ENCODE measurements around the gene KIAA1671. TPM values are rescaled to one million over a fixed set of nuclear protein-coding genes. Genes with fewer than 3 reads are reported as not detected.

The KIAA1671 gene
- total and polyA plus RNA-seq, 2 of the 13 experiments (the other 11 are each of a cell fraction or from before 2014, with no cell fraction given): 13.5 to 13.6 TPM

DNA sequence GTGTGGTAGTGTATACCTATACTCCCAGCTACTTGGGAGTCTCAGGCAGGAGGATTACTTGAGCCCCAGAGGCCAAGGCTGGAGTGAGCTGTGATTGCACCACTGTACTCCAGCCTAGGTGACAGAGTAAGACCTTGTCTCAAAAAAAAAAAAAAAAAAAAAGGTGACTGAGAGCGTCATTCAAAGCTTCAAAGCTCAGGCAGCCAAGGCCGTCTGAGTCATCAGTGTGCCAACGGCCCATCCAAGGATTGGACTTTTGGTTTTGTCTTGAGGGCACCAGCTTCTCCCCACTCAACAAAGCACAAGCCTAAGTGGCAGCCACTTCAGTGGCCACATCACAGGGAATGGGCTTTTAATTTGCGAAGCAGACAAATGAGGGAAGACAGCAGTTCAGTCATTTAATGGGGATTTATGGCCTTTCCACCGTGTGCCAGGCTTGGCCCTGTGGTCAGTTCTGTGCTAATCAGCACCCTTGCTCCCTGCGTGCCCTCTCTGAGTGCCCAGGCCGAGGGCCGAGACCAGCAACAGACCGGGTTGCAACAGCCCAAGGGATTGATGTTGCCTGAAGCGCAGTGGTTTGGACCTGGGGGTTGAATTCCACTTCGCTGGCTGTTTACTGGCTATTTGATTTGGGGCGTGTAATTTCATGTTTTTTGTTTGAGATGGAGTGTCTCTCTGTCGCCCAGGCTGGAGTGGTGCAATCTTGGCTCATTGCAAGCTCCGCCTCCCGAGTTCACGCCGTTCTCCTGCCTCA lies 216.9 kb downstream of the KIAA1671 start (continued):
- TF ChIP-seq ZFP37 (CRISPR knock-in tag; IDR thresholded peaks at IDR 0.05; ENCODE audit: borderline replicate concordance): no peak
- no peak for TF ChIP-seq GTF3A (CRISPR knock-in tag; conservative IDR thresholded peaks at IDR 0.05)
- peak; percentile 62; the same call in 1 of the 2 replicates for TF ChIP-seq KDM5B (CRISPR knock-in tag; IDR thresholded peaks at IDR 0.05; ENCODE audit: borderline replicate concordance)
- TF ChIP-seq ZNF7 (CRISPR knock-in tag; IDR thresholded peaks at IDR 0.05): peak; percentile 87
- TF ChIP-seq ZNF841 (CRISPR knock-in tag; IDR thresholded peaks at IDR 0.05; ENCODE audit: borderline replicate concordance): no peak
- TF ChIP-seq SPEN (CRISPR knock-in tag; IDR thresholded peaks at IDR 0.05; ENCODE audit: low read depth): 0 out of 2 replicates have a peak, but pooled peaks have one; percentile 27
- TF ChIP-seq ZSCAN9 (CRISPR knock-in tag; IDR thresholded peaks at IDR 0.05; ENCODE audit: borderline replicate concordance): no peak
- TF ChIP-seq, protein P1, sequence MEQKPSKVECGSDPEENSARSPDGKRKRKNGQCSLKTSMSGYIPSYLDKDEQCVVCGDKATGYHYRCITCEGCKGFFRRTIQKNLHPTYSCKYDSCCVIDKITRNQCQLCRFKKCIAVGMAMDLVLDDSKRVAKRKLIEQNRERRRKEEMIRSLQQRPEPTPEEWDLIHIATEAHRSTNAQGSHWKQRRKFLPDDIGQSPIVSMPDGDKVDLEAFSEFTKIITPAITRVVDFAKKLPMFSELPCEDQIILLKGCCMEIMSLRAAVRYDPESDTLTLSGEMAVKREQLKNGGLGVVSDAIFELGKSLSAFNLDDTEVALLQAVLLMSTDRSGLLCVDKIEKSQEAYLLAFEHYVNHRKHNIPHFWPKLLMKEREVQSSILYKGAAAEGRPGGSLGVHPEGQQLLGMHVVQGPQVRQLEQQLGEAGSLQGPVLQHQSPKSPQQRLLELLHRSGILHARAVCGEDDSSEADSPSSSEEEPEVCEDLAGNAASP (CRISPR knock-in tag; IDR thresholded peaks at IDR 0.05; ENCODE audit: borderline replicate concordance): peak; percentile 37; the same call in 1 of the 2 replicates
- 0 out of 2 replicates have a peak, but pooled peaks have one; percentile 45 for TF ChIP-seq SMAD9 (CRISPR knock-in tag; IDR thresholded peaks at IDR 0.05)
- no peak for TF ChIP-seq CENPX (CRISPR knock-in tag; IDR thresholded peaks at IDR 0.05)
- no peak for TF ChIP-seq THAP11 (CRISPR knock-in tag; IDR thresholded peaks at IDR 0.05)
- TF ChIP-seq POLR2AphosphoS5 (IDR thresholded peaks at IDR 0.05; ENCODE audit: low read depth, low read length): no peak
- TF ChIP-seq GFI1 (CRISPR knock-in tag; IDR thresholded peaks at IDR 0.05; ENCODE audit: borderline replicate concordance): peak; percentile 90
- TF ChIP-seq MED8 (CRISPR knock-in tag; IDR thresholded peaks at IDR 0.05; ENCODE audit: insufficient replicate concordance): no peak
- TF ChIP-seq, protein P2, sequence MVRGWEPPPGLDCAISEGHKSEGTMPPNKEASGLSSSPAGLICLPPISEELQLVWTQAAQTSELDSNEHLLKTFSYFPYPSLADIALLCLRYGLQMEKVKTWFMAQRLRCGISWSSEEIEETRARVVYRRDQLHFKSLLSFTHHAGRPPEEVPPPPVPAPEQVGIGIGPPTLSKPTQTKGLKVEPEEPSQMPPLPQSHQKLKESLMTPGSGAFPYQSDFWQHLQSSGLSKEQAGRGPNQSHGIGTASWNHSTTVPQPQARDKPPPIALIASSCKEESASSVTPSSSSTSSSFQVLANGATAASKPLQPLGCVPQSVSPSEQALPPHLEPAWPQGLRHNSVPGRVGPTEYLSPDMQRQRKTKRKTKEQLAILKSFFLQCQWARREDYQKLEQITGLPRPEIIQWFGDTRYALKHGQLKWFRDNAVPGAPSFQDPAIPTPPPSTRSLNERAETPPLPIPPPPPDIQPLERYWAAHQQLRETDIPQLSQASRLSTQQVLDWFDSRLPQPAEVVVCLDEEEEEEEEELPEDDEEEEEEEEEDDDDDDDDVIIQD (CRISPR knock-in tag; IDR thresholded peaks at IDR 0.05; ENCODE audit: low read depth): peak; percentile 71
- peak; percentile 78; the same call in 1 of the 2 replicates for TF ChIP-seq SSRP1 (CRISPR knock-in tag; IDR thresholded peaks at IDR 0.05)
- TF ChIP-seq ARID5B (CRISPR knock-in tag; IDR thresholded peaks at IDR 0.05): peak; percentile 55; the same call in 1 of the 2 replicates
- peak; percentile 46; the same call in 1 of the 2 replicates for TF ChIP-seq KDM2A (CRISPR knock-in tag; IDR thresholded peaks at IDR 0.05; ENCODE audit: borderline replicate concordance, low read depth)
- no peak for TF ChIP-seq RBAK (CRISPR knock-in tag; IDR thresholded peaks at IDR 0.05)
- TF ChIP-seq ELF3 (CRISPR knock-in tag; IDR thresholded peaks at IDR 0.05): peak; percentile 15; the same call in 1 of the 2 replicates
- no peak for TF ChIP-seq KMT2B (CRISPR knock-in tag; IDR thresholded peaks at IDR 0.05)
- TF ChIP-seq HDAC2 (CRISPR knock-in tag; IDR thresholded peaks at IDR 0.05): peak; percentile 72
